ENCODE results near the gene C1orf174.

Gene C1orf174

GRCh38 chr1:3908886-3909517 is 8.9 kb upstream of the C1orf174 start:
- DNase-seq = no peak

- DNase-seq = no peak
Measured at GRCh38 chr1:3907621-3908165, 7.6 kb upstream of the C1orf174 start.

- no peak for DNase-seq
Measured at GRCh38 chr1:3907031-3907534, 7.0 kb upstream of the C1orf174 start.

- DNase-seq = no peak
Measured at GRCh38 chr1:3906672-3907020, 6.6 kb upstream of the C1orf174 start.

- no peak for DNase-seq
Measured at GRCh38 chr1:3905953-3906671, 6.0 kb upstream of the C1orf174 start.

- no peak for DNase-seq
Measured at GRCh38 chr1:3905266-3905952, 5.3 kb upstream of the C1orf174 start.

- no peak for DNase-seq
Measured at GRCh38 chr1:3904843-3905185, 4.7 kb upstream of the C1orf174 start.

GRCh38 chr1:3904006-3904842 is 4.2 kb upstream of the C1orf174 start:
- no peak for DNase-seq

- no peak for DNase-seq
Measured at GRCh38 chr1:3903141-3904005, 3.3 kb upstream of the C1orf174 start.

- DNase-seq = no peak
Measured at GRCh38 chr1:3902571-3903091, 2.6 kb upstream of the C1orf174 start.

- DNase-seq = no peak
Measured at GRCh38 chr1:3902111-3902511, 2.0 kb upstream of the C1orf174 start.

GRCh38 chr1:3900969-3901529 is 977 bp upstream of the C1orf174 start:
- DNase-seq = peak; percentile 67

- DNase-seq = no peak
Measured at GRCh38 chr1:3899754-3900149, 320 bp downstream of the C1orf174 start.

- DNase-seq = no peak
Measured at GRCh38 chr1:3898994-3899753, 898 bp downstream of the C1orf174 start.

GRCh38 chr1:3898475-3898735 is 1.7 kb downstream of the C1orf174 start:
- no peak for DNase-seq

GRCh38 chr1:3896396-3897000 is 3.6 kb downstream of the C1orf174 start:
- DNase-seq = no peak

- no peak for DNase-seq
Measured at GRCh38 chr1:3895951-3896325, 4.1 kb downstream of the C1orf174 start.

- DNase-seq = no peak
Measured at GRCh38 chr1:3895279-3895950, 4.7 kb downstream of the C1orf174 start.

- no peak for DNase-seq
Measured at GRCh38 chr1:3894626-3895278, 5.3 kb downstream of the C1orf174 start.
